ENCODE results near the gene MTMR4.
"Not testable (repeated sequence)": the region's sequence is repeated elsewhere in the genome, so short reads cannot be mapped to it uniquely, and the experiment has no call there.

The MTMR4 gene

GRCh38 chr17:58513965-58514769, at the start of gene MTMR4:
TSS of gene MTMR4 (minus strand) at chr17:58514638. CDS start at chr17:58514407, 231 bp downstream.
- Histone ChIP-seq H3K79me2 (peaks cover 15% of the 10 kb centered on the region), H3K27me3 (ENCODE audit: control insufficient read depth, insufficient read depth, low read length) (no peaks in the 10 kb centered on the region), H3K36me3 (ENCODE audit: control insufficient read depth, insufficient read depth, low read length) (no peaks in the 10 kb centered on the region), H3K4me2 (ENCODE audit: low read length) (peak within 1 kb of the TSS; percentile 84), H3K9ac (no peak within 1 kb of the TSS), H3K9me3 (ENCODE audit: control insufficient read depth, low read length) (no peaks in the 10 kb centered on the region), H2AFZ (peak within 1 kb of the TSS; percentile 57), H3K27ac (peak within 1 kb of the TSS; percentile 50), H3K4me3 (ENCODE audit: low read depth, low read length) (peak within 1 kb of the TSS; percentile 50), H3K4me1 (peaks cover 7% of the 10 kb centered on the region)
- TF ChIP-seq, protein P1, sequence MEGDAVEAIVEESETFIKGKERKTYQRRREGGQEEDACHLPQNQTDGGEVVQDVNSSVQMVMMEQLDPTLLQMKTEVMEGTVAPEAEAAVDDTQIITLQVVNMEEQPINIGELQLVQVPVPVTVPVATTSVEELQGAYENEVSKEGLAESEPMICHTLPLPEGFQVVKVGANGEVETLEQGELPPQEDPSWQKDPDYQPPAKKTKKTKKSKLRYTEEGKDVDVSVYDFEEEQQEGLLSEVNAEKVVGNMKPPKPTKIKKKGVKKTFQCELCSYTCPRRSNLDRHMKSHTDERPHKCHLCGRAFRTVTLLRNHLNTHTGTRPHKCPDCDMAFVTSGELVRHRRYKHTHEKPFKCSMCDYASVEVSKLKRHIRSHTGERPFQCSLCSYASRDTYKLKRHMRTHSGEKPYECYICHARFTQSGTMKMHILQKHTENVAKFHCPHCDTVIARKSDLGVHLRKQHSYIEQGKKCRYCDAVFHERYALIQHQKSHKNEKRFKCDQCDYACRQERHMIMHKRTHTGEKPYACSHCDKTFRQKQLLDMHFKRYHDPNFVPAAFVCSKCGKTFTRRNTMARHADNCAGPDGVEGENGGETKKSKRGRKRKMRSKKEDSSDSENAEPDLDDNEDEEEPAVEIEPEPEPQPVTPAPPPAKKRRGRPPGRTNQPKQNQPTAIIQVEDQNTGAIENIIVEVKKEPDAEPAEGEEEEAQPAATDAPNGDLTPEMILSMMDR (IDR thresholded peaks at IDR 0.05): no peak

DNA sequence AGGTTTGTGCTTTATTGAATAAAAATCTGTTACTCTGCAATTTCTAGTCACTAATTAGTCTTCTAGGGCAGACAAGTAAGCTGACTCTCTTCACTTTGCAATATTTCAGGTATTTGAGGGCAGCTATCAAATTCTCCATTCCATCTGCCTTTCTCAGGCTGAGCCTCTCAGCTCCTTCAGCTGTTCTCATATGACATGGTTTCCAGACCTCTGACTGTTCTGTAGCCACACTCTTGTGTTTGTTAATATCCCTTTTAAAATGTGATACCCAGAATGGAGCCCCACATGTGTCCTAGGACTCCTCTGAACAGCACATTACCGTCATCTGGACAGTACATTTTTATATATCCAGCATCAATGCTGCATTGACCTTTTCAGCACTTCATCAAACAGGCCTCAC, 46.1 kb upstream of the MTMR4 start:
- Histone ChIP-seq H3K4me2 (ENCODE audit: low read length) (no peak overlapping the region), H3K4me3 (ENCODE audit: low read depth, low read length) (no peak overlapping the region), H3K27me3 (ENCODE audit: control insufficient read depth, insufficient read depth, low read length) (no peaks in the 10 kb centered on the region), H3K9ac (no peak overlapping the region), H3K9me3 (ENCODE audit: control insufficient read depth, low read length) (no peaks in the 10 kb centered on the region), H3K27ac (no peak overlapping the region), H3K36me3 (ENCODE audit: control insufficient read depth, insufficient read depth, low read length) (no peaks in the 10 kb centered on the region), H3K79me2 (no peaks in the 10 kb centered on the region), H2AFZ (no peak overlapping the region), H3K4me1 (no peaks in the 10 kb centered on the region)
- TF ChIP-seq, protein P1 (IDR thresholded peaks at IDR 0.05): no peak

DNA sequence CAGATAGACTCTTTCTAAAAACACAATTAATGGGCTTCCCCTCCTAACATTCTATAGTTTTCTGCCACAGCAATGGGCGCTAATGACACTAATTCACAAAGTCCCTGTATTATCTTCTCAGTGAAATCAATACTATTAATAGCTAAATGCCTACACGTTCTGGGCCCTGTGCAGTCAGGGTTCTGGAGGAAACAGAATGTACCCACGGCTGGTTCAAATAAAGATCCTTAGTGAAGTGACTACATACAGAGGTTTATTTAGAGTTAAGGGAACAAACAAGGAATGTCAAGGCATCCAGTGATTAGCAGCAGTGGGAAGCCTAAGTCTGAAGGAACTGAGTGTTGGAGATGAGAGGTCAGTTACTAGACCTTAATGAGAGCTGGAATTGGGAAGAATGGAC, 43.5 kb upstream of the MTMR4 start:
- no peaks in the 10 kb centered on the region for H3K4me1 ChIP-seq
- H3K4me3 ChIP-seq (ENCODE audit: low read depth, low read length): no peak overlapping the region
- no peaks in the 10 kb centered on the region for H3K27me3 ChIP-seq (ENCODE audit: control insufficient read depth, insufficient read depth, low read length)
- no peaks in the 10 kb centered on the region for H3K36me3 ChIP-seq (ENCODE audit: control insufficient read depth, insufficient read depth, low read length)
- no peak overlapping the region for H3K4me2 ChIP-seq (ENCODE audit: low read length)
- H2AFZ ChIP-seq: no peak overlapping the region
- no peak overlapping the region for H3K27ac ChIP-seq
- H3K9ac ChIP-seq: no peak overlapping the region
- no peaks in the 10 kb centered on the region for H3K79me2 ChIP-seq
- H3K9me3 ChIP-seq (ENCODE audit: control insufficient read depth, low read length): no peaks in the 10 kb centered on the region
- TF ChIP-seq, protein P1 (IDR thresholded peaks at IDR 0.05): no peak

DNA sequence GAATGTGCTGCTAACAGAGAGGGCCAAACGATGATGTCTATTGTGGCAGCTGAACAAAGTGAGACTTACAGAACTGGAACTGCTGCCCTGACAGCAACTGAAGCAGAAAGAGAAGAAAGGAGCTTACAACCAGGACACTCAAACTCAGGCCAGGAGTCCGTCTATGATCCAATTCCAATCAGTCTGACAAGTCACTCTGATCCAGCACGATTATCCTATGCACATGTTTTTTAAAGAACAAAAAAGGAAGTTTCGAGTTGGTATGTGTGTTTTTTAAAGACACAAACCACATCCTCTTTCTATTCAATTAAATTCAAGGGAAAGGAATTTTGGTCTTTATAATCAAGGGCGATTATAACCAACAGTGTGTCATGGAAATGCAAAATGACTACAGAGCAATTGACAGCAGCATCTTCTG, 42.4 kb upstream of the MTMR4 start:
- H3K4me1 ChIP-seq: no peaks in the 10 kb centered on the region
- TF ChIP-seq, protein P1 (IDR thresholded peaks at IDR 0.05): no peak
- H3K9ac ChIP-seq: no peak overlapping the region
- no peaks in the 10 kb centered on the region for H3K36me3 ChIP-seq (ENCODE audit: control insufficient read depth, insufficient read depth, low read length)
- no peaks in the 10 kb centered on the region for H3K9me3 ChIP-seq (ENCODE audit: control insufficient read depth, low read length)
- no peak overlapping the region for H3K4me3 ChIP-seq (ENCODE audit: low read depth, low read length)
- H2AFZ ChIP-seq: no peak overlapping the region
- H3K27ac ChIP-seq: no peak overlapping the region
- H3K27me3 ChIP-seq (ENCODE audit: control insufficient read depth, insufficient read depth, low read length): no peaks in the 10 kb centered on the region
- H3K79me2 ChIP-seq: no peaks in the 10 kb centered on the region
- H3K4me2 ChIP-seq (ENCODE audit: low read length): no peak overlapping the region

DNA sequence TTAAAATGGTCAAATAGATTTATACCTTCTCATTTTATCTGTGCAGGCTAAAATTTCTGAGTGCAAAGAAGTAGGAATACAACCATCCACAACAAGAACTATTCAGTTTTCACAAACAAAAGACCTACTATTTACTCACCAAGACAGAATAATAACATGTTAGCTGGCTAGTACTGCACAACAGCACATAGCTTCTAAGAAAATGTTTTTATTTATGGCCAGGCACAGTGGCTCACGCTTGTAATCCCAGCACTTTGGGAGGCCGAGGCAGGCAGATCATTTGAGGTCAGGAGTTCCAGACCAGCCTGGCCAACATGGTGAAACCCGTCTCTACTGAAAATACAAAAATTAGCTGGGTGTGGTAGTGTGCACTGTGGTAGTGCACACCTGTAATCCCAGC, 40.7 kb upstream of the MTMR4 start:
- H3K4me2 ChIP-seq (ENCODE audit: low read length); H3K79me2 ChIP-seq; H3K36me3 ChIP-seq (ENCODE audit: control insufficient read depth, insufficient read depth, low read length); H3K4me1 ChIP-seq; H3K27me3 ChIP-seq (ENCODE audit: control insufficient read depth, insufficient read depth, low read length); H2AFZ ChIP-seq; H3K27ac ChIP-seq; H3K9me3 ChIP-seq (ENCODE audit: control insufficient read depth, low read length); H3K9ac ChIP-seq; H3K4me3 ChIP-seq (ENCODE audit: low read depth, low read length): not testable (repeated sequence)

Data from parathyroid adenoma (tissue), 2 donors.